ENCODE data around the gene B4GALT1. TPM values are rescaled to one million over a fixed set of nuclear protein-coding genes. Genes with fewer than 3 reads are reported as not detected.

Gene B4GALT1
- total and polyA plus RNA-seq, 2 experiments from 2014 or later, result 63.9 to 78.3 TPM

DNA sequence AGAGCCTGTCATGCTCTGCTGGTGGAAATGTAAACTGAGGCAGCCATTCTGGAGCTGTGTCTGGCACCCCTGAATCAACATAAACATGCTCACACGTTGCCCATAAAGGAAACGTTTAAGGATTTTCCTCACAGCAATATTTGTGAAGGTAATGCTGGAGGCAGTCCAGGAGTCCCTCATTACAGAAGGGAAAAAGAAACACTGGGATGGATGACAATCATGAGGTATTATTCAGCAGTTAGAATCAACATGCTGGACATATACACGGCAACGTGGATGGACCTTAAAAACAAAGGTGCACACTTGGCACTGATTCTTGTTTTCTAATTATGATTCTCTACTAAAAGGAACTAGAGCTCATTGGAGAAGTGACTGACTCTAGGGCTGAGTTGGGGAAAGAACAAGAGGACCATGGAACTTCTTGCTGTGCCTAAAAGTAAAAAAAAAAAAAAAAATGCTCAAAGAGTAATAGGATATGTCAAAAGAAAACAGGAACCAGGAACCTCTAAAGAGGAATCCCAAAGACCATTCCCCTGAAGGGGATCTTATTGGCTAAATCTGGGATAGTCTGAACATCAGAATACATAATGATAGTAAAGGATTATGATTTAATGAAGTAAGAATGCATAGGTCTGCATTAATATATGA, 18.6 kb downstream of the B4GALT1 start:
- Histone ChIP-seq H2AFZ (no peak overlapping the region), H3K9me2 (replicated peaks; ENCODE audit: insufficient read depth) (no peaks in the 10 kb centered on the region), H3K4me1 (ENCODE audit: insufficient read depth) (peaks cover 32% of the 10 kb centered on the region), H3K27ac (no peak overlapping the region), H3K9me3 (ENCODE audit: low read depth) (no peaks in the 10 kb centered on the region), H3K4me3 (no peak overlapping the region), H3K36me3 (replicated peaks; ENCODE audit: insufficient read depth, low read depth) (no peaks in the 10 kb centered on the region), H3K27me3 (no peaks in the 10 kb centered on the region), H3K79me2 (peaks cover 94% of the 10 kb centered on the region), H3K4me2 (no peak overlapping the region), H4K20me1 (ENCODE audit: insufficient read depth, poor library complexity, severe bottlenecking) (peaks cover 29% of the 10 kb centered on the region)
- DNase-seq (ENCODE audit: low spot score), result no peak
- TF ChIP-seq, protein P1, sequence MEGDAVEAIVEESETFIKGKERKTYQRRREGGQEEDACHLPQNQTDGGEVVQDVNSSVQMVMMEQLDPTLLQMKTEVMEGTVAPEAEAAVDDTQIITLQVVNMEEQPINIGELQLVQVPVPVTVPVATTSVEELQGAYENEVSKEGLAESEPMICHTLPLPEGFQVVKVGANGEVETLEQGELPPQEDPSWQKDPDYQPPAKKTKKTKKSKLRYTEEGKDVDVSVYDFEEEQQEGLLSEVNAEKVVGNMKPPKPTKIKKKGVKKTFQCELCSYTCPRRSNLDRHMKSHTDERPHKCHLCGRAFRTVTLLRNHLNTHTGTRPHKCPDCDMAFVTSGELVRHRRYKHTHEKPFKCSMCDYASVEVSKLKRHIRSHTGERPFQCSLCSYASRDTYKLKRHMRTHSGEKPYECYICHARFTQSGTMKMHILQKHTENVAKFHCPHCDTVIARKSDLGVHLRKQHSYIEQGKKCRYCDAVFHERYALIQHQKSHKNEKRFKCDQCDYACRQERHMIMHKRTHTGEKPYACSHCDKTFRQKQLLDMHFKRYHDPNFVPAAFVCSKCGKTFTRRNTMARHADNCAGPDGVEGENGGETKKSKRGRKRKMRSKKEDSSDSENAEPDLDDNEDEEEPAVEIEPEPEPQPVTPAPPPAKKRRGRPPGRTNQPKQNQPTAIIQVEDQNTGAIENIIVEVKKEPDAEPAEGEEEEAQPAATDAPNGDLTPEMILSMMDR (IDR thresholded peaks at IDR 0.05; ENCODE audit: poor library complexity), result no peak
- TF ChIP-seq EZH2phosphoT487 (IDR thresholded peaks at IDR 0.05; ENCODE audit: low read depth, severe bottlenecking, unreplicated experiment), result no peak
- no peak for TF ChIP-seq EZH2 (IDR thresholded peaks at IDR 0.05; ENCODE audit: borderline replicate concordance)
- WGBS (ENCODE audit: low lambda C conversion rate, missing lambda C conversion rate), result 59% methylated on average over 4 of the region's 4 CpGs

DNA sequence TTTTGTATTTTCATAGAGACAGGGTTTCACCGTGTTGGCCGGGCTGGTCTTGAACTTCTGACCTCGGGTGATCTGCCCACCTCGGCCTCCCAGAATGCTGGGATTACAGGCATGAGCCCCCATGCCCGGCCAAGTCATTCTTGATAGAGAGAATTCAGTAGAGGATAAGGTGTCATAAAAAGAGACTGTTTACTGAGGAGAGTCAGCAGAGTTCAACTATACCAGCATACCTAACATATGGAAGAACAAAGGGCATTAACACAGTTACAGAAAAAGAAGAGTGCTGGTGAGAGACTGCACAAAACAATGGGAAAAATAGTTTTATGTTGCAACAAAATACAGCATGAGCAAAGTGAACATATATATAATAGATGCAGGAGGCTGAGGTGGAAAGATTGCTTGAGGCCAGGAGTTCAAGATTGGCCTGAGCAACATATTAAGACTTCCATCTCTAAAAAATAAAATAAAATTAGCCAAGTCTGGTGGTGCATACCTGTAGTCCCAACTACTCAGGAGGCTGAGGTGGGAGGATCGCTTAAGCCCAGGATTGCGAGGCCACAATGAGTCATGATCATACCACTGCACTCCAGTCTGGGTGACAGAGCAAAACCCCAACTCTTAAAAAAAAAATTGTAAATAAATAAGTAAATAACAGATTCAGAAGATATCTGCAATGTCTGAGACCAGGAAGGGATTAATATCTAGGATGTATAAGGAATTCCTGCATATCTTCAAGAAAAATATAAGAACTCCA, 19.5 kb downstream of the B4GALT1 start:
- H3K9me3 ChIP-seq (ENCODE audit: low read depth), result no peaks in the 10 kb centered on the region
- no peak for DNase-seq (ENCODE audit: low spot score)
- no peak overlapping the region for H2AFZ ChIP-seq
- peaks cover 94% of the 10 kb centered on the region for H3K79me2 ChIP-seq
- TF ChIP-seq EZH2 (IDR thresholded peaks at IDR 0.05; ENCODE audit: borderline replicate concordance), result no peak
- no peak for TF ChIP-seq EZH2phosphoT487 (IDR thresholded peaks at IDR 0.05; ENCODE audit: low read depth, severe bottlenecking, unreplicated experiment)
- TF ChIP-seq, protein P1 (IDR thresholded peaks at IDR 0.05; ENCODE audit: poor library complexity), result no peak
- WGBS (ENCODE audit: low lambda C conversion rate, missing lambda C conversion rate), result 66% methylated on average over 7 of the region's 7 CpGs
- no peak overlapping the region for H3K4me3 ChIP-seq
- H3K9me2 ChIP-seq (replicated peaks; ENCODE audit: insufficient read depth), result no peaks in the 10 kb centered on the region
- H3K36me3 ChIP-seq (replicated peaks; ENCODE audit: insufficient read depth, low read depth), result no peaks in the 10 kb centered on the region
- H3K27ac ChIP-seq, result no peak overlapping the region
- H3K27me3 ChIP-seq, result no peaks in the 10 kb centered on the region
- peaks cover 41% of the 10 kb centered on the region for H3K4me1 ChIP-seq (ENCODE audit: insufficient read depth)
- peaks cover 36% of the 10 kb centered on the region for H4K20me1 ChIP-seq (ENCODE audit: insufficient read depth, poor library complexity, severe bottlenecking)
- no peak overlapping the region for H3K4me2 ChIP-seq

DNA sequence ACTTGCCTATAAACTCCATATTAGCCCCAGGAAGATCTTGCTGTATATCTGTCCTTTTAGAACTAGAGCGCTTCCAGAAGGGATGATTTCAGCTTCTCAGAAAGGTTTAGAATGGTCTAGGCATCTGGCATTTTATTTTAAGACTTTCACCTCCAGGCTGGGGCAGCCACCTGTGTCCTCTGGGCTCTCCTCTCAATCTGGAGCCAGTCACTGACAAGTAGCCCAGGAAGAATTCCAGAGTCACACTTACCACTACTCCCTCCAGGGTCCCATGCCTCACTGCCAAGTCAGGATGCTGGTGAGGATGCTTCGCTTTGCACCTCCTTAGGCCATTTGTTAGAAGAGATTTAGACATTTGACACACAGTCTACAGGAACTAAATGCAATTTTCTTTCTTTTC, 20.8 kb downstream of the B4GALT1 start:
- 89% methylated on average over 2 of the region's 2 CpGs for WGBS (ENCODE audit: low lambda C conversion rate, missing lambda C conversion rate)
- Histone ChIP-seq H3K9me3 (ENCODE audit: low read depth) (no peaks in the 10 kb centered on the region), H3K4me3 (no peak overlapping the region), H3K4me2 (no peak overlapping the region), H3K4me1 (ENCODE audit: insufficient read depth) (peaks cover 41% of the 10 kb centered on the region), H3K36me3 (replicated peaks; ENCODE audit: insufficient read depth, low read depth) (no peaks in the 10 kb centered on the region), H3K27ac (no peak overlapping the region), H3K27me3 (no peaks in the 10 kb centered on the region), H4K20me1 (ENCODE audit: insufficient read depth, poor library complexity, severe bottlenecking) (peaks cover 34% of the 10 kb centered on the region), H3K79me2 (peaks cover 94% of the 10 kb centered on the region), H3K9me2 (replicated peaks; ENCODE audit: insufficient read depth) (no peaks in the 10 kb centered on the region), H2AFZ (no peak overlapping the region)
- no peak for DNase-seq (ENCODE audit: low spot score)
- TF ChIP-seq, protein P1 (IDR thresholded peaks at IDR 0.05; ENCODE audit: poor library complexity), result no peak
- TF ChIP-seq EZH2phosphoT487 (IDR thresholded peaks at IDR 0.05; ENCODE audit: low read depth, severe bottlenecking, unreplicated experiment) (no peak), EZH2 (IDR thresholded peaks at IDR 0.05; ENCODE audit: borderline replicate concordance) (no peak)

Data from hepatocyte (in vitro differentiated cells).